ENCODE data around the gene AR. TPM values are rescaled to one million over a fixed set of nuclear protein-coding genes. Genes with fewer than 3 reads are reported as not detected.
"Not testable (repeated sequence)": the region's sequence is repeated elsewhere in the genome, so short reads cannot be mapped to it uniquely, and the experiment has no call there.

Gene AR
- total RNA-seq, 1 donor from 2014 or later, result 0.25 TPM

DNA sequence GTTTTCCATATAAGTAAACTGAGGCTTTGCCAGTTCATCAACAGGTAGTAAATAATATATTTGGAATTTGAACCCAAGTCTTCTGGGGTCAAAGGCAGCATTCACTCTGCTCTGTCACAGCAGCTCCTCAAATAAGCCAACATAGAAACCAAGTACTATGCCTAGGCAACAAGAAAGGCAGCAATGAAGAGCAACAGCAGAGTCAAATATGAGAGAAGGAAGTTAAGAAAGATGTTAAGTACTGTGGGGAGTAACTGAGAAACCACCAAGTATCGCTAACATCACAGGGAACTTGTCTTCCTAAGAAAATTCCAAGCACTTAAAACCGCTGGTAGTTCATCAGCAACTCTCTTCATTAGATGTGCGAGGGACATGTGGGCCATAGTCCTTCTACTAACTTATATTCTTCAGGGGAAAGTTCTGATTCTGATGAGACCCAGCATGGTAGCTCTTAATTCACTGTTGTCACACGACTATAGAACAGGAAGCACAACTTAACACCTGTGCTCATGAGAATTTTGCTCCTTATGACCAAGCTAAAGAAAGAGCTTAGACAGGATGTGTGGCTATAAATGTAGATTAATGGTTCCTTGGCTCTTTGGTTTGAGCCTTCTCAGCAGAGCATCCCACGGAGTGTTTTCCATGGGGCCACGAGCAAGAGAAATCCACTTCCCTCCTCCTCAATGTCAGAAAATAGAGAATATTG lies 107.8 kb downstream of the AR start:
- TF ChIP-seq, protein P1, sequence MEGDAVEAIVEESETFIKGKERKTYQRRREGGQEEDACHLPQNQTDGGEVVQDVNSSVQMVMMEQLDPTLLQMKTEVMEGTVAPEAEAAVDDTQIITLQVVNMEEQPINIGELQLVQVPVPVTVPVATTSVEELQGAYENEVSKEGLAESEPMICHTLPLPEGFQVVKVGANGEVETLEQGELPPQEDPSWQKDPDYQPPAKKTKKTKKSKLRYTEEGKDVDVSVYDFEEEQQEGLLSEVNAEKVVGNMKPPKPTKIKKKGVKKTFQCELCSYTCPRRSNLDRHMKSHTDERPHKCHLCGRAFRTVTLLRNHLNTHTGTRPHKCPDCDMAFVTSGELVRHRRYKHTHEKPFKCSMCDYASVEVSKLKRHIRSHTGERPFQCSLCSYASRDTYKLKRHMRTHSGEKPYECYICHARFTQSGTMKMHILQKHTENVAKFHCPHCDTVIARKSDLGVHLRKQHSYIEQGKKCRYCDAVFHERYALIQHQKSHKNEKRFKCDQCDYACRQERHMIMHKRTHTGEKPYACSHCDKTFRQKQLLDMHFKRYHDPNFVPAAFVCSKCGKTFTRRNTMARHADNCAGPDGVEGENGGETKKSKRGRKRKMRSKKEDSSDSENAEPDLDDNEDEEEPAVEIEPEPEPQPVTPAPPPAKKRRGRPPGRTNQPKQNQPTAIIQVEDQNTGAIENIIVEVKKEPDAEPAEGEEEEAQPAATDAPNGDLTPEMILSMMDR (IDR thresholded peaks at IDR 0.05; ENCODE audit: insufficient read depth, low read length, poor library complexity, severe bottlenecking), result no peak
- Histone ChIP-seq H3K4me3 (ENCODE audit: low read depth, low read length) (no peak overlapping the region), H3K36me3 (ENCODE audit: control insufficient read depth, insufficient read depth, low read length) (no peaks in the 10 kb centered on the region), H3K27me3 (ENCODE audit: control insufficient read depth, insufficient read depth, low read length) (no peaks in the 10 kb centered on the region)
- no peak for DNase-seq (ENCODE audit: low read depth)

DNA sequence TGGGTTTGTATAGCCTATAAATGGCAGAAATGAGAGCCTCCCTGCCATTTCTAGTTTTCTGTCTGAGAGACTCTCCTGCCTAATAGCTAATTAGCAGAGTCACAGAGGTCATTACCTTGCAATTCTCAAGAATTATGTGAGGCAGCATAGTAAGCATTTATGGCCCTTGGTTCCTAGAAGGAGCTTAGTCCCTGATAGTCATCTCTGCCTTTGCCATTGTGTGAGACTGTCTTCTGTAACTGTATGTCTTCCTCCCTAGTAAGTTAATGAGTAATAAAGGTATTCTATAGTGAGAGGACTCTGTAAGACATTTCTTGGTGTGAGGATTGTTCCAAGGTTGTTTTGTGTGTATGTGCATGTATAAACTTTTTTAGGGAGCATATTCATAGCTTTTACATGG lies 108.7 kb downstream of the AR start:
- TF ChIP-seq, protein P1 (IDR thresholded peaks at IDR 0.05; ENCODE audit: insufficient read depth, low read length, poor library complexity, severe bottlenecking), result no peak
- H3K36me3 ChIP-seq (ENCODE audit: control insufficient read depth, insufficient read depth, low read length), result no peaks in the 10 kb centered on the region
- no peak for DNase-seq (ENCODE audit: low read depth)
- H3K27me3 ChIP-seq (ENCODE audit: control insufficient read depth, insufficient read depth, low read length), result no peaks in the 10 kb centered on the region
- no peak overlapping the region for H3K4me3 ChIP-seq (ENCODE audit: low read depth, low read length)

DNA sequence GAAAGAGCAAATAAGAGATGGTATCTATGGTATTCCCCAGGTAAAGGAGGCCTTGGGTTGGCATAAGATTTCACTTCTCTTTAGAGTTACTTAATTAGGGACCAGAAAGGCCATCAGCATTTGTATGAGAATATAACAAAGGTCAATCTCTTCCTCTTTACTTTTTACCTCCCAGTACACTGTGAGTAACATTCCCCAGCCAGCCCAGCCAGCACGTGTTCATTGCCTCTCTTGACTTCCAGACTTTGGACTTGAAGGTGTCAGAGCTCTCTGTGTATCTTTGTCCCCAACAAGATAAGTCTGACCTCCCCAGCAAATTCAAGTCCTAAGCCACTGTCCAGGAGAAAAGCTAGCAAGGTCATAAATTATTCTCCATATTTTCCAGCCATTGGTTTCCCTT lies 110.5 kb downstream of the AR start:
- H3K36me3 ChIP-seq (ENCODE audit: control insufficient read depth, insufficient read depth, low read length), result no peaks in the 10 kb centered on the region
- DNase-seq (ENCODE audit: low read depth), result no peak
- TF ChIP-seq, protein P1 (IDR thresholded peaks at IDR 0.05; ENCODE audit: insufficient read depth, low read length, poor library complexity, severe bottlenecking), result no peak
- H3K4me3 ChIP-seq (ENCODE audit: low read depth, low read length), result no peak overlapping the region
- H3K27me3 ChIP-seq (ENCODE audit: control insufficient read depth, insufficient read depth, low read length), result no peaks in the 10 kb centered on the region

DNA sequence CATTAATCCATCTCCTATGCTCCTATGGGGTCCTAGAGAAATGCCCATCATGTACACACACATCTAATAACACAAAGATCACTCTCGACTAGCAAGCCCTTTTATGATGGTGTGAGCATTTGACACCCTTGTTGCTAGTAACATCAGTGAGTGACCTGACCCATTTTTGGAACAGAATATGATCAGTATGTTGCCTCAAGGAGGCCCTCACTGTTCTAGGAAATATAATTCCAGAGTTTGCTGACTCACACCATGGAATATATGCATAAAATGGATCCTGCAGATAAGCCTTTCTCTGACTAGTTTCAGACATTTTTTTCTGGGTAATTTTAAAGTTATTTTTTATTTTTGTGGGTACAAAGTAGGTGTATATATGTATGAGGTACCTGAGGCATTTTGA lies 121.8 kb downstream of the AR start:
- TF ChIP-seq, protein P1 (IDR thresholded peaks at IDR 0.05; ENCODE audit: insufficient read depth, low read length, poor library complexity, severe bottlenecking), result no peak
- H3K36me3 ChIP-seq (ENCODE audit: control insufficient read depth, insufficient read depth, low read length), result no peaks in the 10 kb centered on the region
- DNase-seq (ENCODE audit: low read depth), result no peak
- H3K27me3 ChIP-seq (ENCODE audit: control insufficient read depth, insufficient read depth, low read length), result no peaks in the 10 kb centered on the region
- no peak overlapping the region for H3K4me3 ChIP-seq (ENCODE audit: low read depth, low read length)

DNA sequence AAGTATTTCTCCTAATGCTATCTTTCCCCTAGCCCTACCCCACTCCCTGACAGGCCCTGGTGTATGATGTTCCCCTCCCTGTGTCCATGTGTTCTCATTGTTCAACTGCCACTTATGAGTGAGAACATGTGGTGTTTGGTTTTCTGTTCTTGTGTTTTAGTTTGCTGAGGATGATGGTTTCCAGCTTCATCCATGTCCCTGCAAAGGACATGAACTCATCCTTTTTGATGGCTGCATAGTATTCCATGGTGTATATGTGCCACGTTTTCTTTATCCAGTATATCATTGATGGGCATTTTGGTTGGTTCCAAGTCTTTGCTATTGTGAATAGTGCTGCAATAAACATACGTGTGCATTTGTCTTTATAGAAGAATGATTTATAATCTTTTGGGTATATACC lies 126.9 kb downstream of the AR start:
- DNase-seq (ENCODE audit: low read depth); H3K27me3 ChIP-seq (ENCODE audit: control insufficient read depth, insufficient read depth, low read length): not testable (repeated sequence)

DNA sequence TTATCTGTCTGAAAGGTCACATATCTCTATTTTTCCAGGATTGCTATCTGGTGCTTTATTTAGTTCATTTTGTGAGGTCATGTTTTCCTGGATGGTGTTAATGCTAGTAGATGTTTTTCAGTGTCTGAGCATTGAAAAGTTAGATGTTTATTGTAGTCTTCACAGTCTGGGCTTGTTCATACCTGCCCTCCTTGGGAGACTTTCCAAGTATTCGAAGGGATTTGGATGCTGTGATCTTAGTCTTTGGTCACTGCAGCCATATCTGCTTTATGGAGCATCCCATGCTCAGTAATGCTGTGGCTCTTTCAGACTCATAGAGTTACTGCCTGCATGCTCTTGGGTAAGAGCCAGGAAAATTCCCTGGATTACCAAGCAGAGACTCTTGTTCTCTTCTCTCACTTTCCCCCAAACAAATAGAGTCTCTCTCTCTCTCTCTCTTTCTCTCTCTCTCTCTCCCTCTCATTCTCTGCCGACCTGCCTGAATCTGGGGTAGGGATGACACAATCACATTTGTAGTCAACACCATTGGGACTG lies 130.0 kb downstream of the AR start:
- Histone ChIP-seq H3K4me3 (ENCODE audit: low read depth, low read length) (no peak overlapping the region), H3K36me3 (ENCODE audit: control insufficient read depth, insufficient read depth, low read length) (no peaks in the 10 kb centered on the region), H3K27me3 (ENCODE audit: control insufficient read depth, insufficient read depth, low read length) (no peaks in the 10 kb centered on the region)
- DNase-seq (ENCODE audit: low read depth), result no peak
- TF ChIP-seq, protein P1 (IDR thresholded peaks at IDR 0.05; ENCODE audit: insufficient read depth, low read length, poor library complexity, severe bottlenecking), result no peak

More for the DNA sequence above, 126.9 kb downstream of the AR start:
- H3K36me3 ChIP-seq (ENCODE audit: control insufficient read depth, insufficient read depth, low read length); H3K4me3 ChIP-seq (ENCODE audit: low read depth, low read length): not testable (repeated sequence)
